Germinal center (tissue), 1 donor: ENCODE results near the gene E2F2.
A peak's percentile ranks its signal among the peaks of the same experiment; 100 is the strongest.

Source experiments
- DNase-seq: peaks from one replicate; pipeline ENCODE4 v3.0.0; 2012; ENCODE audit warnings: mixed read lengths, low spot score

The E2F2 gene

GRCh38 chr1:23484253-23485001 lies 46.6 kb downstream of the E2F2 start:
- peak; percentile 95 for DNase-seq

GRCh38 chr1:23483321-23484252 lies 47.4 kb downstream of the E2F2 start, which contains the start of gene ASAP3:
Gene ASAP3 (minus strand): TSS chr1:23484179. CDS start chr1:23484133, 46 bp downstream.
- DNase-seq: no peak

GRCh38 chr1:23481904-23482303 lies 49.1 kb downstream of the E2F2 start:
- DNase-seq: no peak

GRCh38 chr1:23481026-23481597 lies 49.9 kb downstream of the E2F2 start:
- DNase-seq: no peak

GRCh38 chr1:23480187-23481025 lies 50.6 kb downstream of the E2F2 start:
- DNase-seq: peak; percentile 70

GRCh38 chr1:23479666-23479941 lies 51.4 kb downstream of the E2F2 start:
- DNase-seq: no peak

GRCh38 chr1:23478896-23479665 lies 52.0 kb downstream of the E2F2 start:
- no peak for DNase-seq

GRCh38 chr1:23477359-23478144 lies 53.5 kb downstream of the E2F2 start:
- no peak for DNase-seq

GRCh38 chr1:23475641-23476040 lies 55.4 kb downstream of the E2F2 start:
- no peak for DNase-seq

- DNase-seq: no peak
Observed at GRCh38 chr1:23475134-23475628, 55.9 kb downstream of the E2F2 start.

- no peak for DNase-seq
Observed at GRCh38 chr1:23473037-23473800, 57.8 kb downstream of the E2F2 start.

GRCh38 chr1:23472351-23473036 lies 58.5 kb downstream of the E2F2 start:
- no peak for DNase-seq

GRCh38 chr1:23471473-23472075 lies 59.5 kb downstream of the E2F2 start:
- no peak for DNase-seq

- no peak for DNase-seq
Observed at GRCh38 chr1:23470282-23471070, 60.6 kb downstream of the E2F2 start.

GRCh38 chr1:23469372-23469982 lies 61.6 kb downstream of the E2F2 start:
- no peak for DNase-seq

- DNase-seq: no peak
Observed at GRCh38 chr1:23466423-23466989, 64.5 kb downstream of the E2F2 start.

GRCh38 chr1:23463286-23463685 lies 67.7 kb downstream of the E2F2 start:
- no peak for DNase-seq
